ENCODE data around the gene KRTAP10-10.
"Not testable (repeated sequence)": the region's sequence is repeated elsewhere in the genome, so short reads cannot be mapped to it uniquely, and the experiment has no call there.

KRTAP10-10 gene

DNA sequence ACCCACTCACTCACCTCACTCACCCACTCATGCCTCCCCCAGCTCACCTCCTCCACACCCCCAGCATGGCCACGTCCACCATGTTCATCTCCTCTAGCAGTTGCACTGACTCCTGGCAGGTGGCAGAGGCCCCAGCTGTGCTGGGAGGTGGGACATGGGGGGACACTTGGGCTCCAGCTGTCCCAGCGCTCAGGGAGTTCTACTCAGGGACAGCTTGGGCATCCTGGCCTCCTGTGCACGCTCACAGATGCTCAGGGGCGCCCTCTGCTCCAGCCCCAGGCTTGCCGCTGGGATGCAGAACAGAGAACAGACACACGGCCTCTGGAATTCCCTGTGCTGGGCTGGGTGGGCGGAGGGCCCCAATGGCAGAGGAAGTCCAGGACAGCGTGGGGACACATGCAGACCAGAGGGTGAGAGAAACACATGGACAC, 20.1 kb upstream of the KRTAP10-10 start:
- Histone ChIP-seq H3K4me1 (ENCODE audit: control insufficient read depth, insufficient read depth, low read length) (no peaks in the 10 kb centered on the region), H3K9me3 (replicated peaks; ENCODE audit: low read length) (no peaks in the 10 kb centered on the region), H3K4me2 (ENCODE audit: low read length) (no peak overlapping the region), H3K9ac (ENCODE audit: low read depth, low read length) (no peak overlapping the region), H3K4me3 (ENCODE audit: low read length) (no peak overlapping the region), H3K36me3 (ENCODE audit: insufficient read depth, low read length) (no peaks in the 10 kb centered on the region), H3K27me3 (ENCODE audit: control insufficient read depth, insufficient read depth, low read length) (peaks cover 24% of the 10 kb centered on the region)

DNA sequence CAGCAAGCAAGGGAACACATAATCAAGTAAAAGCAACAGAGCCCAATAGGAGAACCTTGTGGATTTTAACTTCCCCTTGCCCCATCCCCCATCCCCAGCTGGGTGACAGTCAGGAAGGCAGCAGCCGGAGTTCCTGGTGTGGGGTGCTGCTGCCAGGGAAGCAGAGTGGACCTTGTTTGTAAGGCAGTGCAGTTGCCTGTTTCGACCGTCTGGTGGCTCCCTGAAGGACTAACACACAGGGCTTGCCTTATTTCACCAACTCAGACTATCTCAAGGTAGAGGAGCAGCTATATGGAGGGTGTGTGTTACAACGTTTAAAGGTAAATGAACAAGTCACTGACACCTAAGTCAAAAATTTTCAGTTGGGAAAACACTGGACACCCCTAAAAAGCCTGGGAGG, 18.7 kb upstream of the KRTAP10-10 start:
- Histone ChIP-seq H3K9me3 (replicated peaks; ENCODE audit: low read length) (peaks cover 6% of the 10 kb centered on the region), H3K36me3 (ENCODE audit: insufficient read depth, low read length) (no peaks in the 10 kb centered on the region), H3K4me1 (ENCODE audit: control insufficient read depth, insufficient read depth, low read length) (no peaks in the 10 kb centered on the region), H3K9ac (ENCODE audit: low read depth, low read length) (no peak overlapping the region), H3K4me3 (ENCODE audit: low read length) (no peak overlapping the region), H3K27me3 (ENCODE audit: control insufficient read depth, insufficient read depth, low read length) (peaks cover 24% of the 10 kb centered on the region), H3K4me2 (ENCODE audit: low read length) (no peak overlapping the region)

DNA sequence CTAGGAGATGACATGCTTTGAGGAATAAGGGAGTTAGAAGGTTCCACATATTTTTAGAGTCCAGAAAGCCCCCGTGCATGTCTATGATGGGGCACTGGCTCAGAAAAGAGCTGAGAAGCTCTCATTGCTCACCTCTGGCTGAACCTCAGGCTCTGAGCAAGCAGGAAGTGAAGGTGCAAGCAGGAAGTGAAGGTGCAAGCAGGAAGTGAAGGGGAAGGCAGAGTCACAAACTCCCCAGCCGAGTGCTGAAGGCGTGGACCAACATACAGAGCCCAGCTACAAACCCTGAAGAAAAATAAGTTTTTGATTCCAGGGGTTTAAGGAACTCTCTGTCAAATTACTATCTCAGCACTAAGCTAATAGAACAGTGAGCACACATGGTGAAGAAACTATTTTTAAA, 18.2 kb upstream of the KRTAP10-10 start:
- no peak overlapping the region for H3K4me3 ChIP-seq (ENCODE audit: low read length)
- no peaks in the 10 kb centered on the region for H3K36me3 ChIP-seq (ENCODE audit: insufficient read depth, low read length)
- no peaks in the 10 kb centered on the region for H3K4me1 ChIP-seq (ENCODE audit: control insufficient read depth, insufficient read depth, low read length)
- no peak overlapping the region for H3K4me2 ChIP-seq (ENCODE audit: low read length)
- peaks cover 6% of the 10 kb centered on the region for H3K9me3 ChIP-seq (replicated peaks; ENCODE audit: low read length)
- peaks cover 24% of the 10 kb centered on the region for H3K27me3 ChIP-seq (ENCODE audit: control insufficient read depth, insufficient read depth, low read length)
- no peak overlapping the region for H3K9ac ChIP-seq (ENCODE audit: low read depth, low read length)

DNA sequence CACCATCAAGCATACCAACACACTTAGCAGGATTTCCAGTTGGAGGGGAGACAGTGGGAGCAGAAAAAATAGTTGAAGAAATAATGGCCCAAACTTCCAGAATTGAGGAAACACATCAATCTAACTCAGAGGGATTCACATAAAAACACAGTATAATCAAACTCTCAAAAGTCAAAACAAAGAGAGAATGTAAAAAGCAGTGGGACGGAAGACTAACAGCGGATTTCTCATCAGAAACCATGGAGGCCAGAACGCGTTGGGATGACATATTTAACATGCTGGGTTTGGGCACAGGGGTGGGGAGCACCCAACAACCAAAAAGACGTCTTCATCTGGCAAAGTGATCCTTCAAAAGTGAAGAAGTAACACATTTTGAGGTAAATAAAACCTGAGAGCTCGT, 17.3 kb upstream of the KRTAP10-10 start:
- H3K27me3 ChIP-seq (ENCODE audit: control insufficient read depth, insufficient read depth, low read length) = peaks cover 24% of the 10 kb centered on the region
- H3K9me3 ChIP-seq (replicated peaks; ENCODE audit: low read length) = peaks cover 6% of the 10 kb centered on the region
- H3K4me2 ChIP-seq (ENCODE audit: low read length) = no peak overlapping the region
- no peaks in the 10 kb centered on the region for H3K36me3 ChIP-seq (ENCODE audit: insufficient read depth, low read length)
- no peak overlapping the region for H3K9ac ChIP-seq (ENCODE audit: low read depth, low read length)
- no peak overlapping the region for H3K4me3 ChIP-seq (ENCODE audit: low read length)
- H3K4me1 ChIP-seq (ENCODE audit: control insufficient read depth, insufficient read depth, low read length) = no peaks in the 10 kb centered on the region

DNA sequence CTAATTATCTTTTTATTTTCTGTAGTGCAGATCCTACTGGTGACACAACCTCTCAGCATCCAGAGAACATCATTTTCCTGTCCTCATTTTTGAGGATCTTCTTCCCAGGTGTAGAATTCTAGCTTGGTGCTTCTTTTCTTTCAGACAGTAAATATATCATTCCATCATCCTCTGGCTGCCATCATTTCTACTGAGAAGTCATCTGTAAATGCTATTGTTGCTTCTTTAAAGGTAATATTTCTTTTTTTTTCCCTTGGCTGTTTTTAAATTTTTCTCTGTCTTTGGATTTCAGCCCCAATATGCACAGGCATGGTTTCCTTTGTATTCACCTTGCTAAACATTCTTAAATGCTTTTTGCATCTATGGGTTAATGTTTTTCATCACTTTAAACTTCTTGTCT, 13.6 kb upstream of the KRTAP10-10 start:
- no peak overlapping the region for H3K4me3 ChIP-seq (ENCODE audit: low read length)
- no peak overlapping the region for H3K4me2 ChIP-seq (ENCODE audit: low read length)
- H3K36me3 ChIP-seq (ENCODE audit: insufficient read depth, low read length) = no peaks in the 10 kb centered on the region
- H3K27me3 ChIP-seq (ENCODE audit: control insufficient read depth, insufficient read depth, low read length) = peaks cover 13% of the 10 kb centered on the region
- H3K9ac ChIP-seq (ENCODE audit: low read depth, low read length) = no peak overlapping the region
- no peaks in the 10 kb centered on the region for H3K4me1 ChIP-seq (ENCODE audit: control insufficient read depth, insufficient read depth, low read length)
- peaks cover 6% of the 10 kb centered on the region for H3K9me3 ChIP-seq (replicated peaks; ENCODE audit: low read length)

DNA sequence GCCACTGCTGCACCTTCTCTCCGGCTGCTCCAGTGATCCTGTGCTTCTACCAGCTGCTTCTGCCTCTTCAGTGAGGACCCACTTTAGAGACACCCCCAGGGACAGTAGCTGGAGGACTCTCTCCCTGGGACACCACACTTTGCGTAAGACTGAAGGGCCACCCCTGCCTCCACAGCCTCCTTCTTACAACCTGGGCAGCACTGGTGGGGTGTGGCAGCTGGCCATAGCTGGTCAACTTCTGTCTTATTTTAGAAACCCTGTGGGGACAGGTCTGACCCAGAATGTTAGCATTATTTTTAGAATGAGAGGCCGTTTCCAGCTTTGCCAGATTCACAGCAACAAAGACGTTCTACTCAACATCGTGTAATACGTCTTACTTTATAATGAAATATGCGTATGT, 11.4 kb upstream of the KRTAP10-10 start:
- H3K9me3 ChIP-seq (replicated peaks; ENCODE audit: low read length) = peaks cover 6% of the 10 kb centered on the region
- peaks cover 18% of the 10 kb centered on the region for H3K27me3 ChIP-seq (ENCODE audit: control insufficient read depth, insufficient read depth, low read length)
- no peak overlapping the region for H3K4me3 ChIP-seq (ENCODE audit: low read length)
- no peaks in the 10 kb centered on the region for H3K4me1 ChIP-seq (ENCODE audit: control insufficient read depth, insufficient read depth, low read length)
- H3K9ac ChIP-seq (ENCODE audit: low read depth, low read length) = no peak overlapping the region
- H3K36me3 ChIP-seq (ENCODE audit: insufficient read depth, low read length) = no peaks in the 10 kb centered on the region
- no peak overlapping the region for H3K4me2 ChIP-seq (ENCODE audit: low read length)

DNA sequence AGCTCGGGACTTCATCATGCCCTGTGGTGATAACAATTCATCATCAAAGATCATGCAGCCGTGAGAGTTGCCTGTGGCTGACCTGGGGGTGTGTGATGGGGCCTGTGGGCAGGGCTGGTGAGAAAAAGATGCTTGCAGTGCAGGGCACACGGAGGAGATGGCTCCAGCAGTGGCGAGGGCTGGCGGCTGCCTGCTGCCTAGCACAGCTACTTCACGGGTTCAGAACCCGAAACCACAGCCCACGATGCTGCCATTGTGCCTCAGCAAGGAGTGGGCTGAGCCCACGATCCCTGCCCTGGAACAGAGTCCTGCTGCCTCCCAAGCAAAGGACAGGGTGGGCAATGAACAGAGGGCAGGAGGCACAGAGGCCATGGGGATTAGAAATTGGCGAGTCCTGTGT, 10.9 kb upstream of the KRTAP10-10 start:
- H3K36me3 ChIP-seq (ENCODE audit: insufficient read depth, low read length) = no peaks in the 10 kb centered on the region
- H3K9me3 ChIP-seq (replicated peaks; ENCODE audit: low read length) = peaks cover 6% of the 10 kb centered on the region
- no peak overlapping the region for H3K4me3 ChIP-seq (ENCODE audit: low read length)
- no peak overlapping the region for H3K4me2 ChIP-seq (ENCODE audit: low read length)
- H3K4me1 ChIP-seq (ENCODE audit: control insufficient read depth, insufficient read depth, low read length) = no peaks in the 10 kb centered on the region
- H3K27me3 ChIP-seq (ENCODE audit: control insufficient read depth, insufficient read depth, low read length) = peaks cover 18% of the 10 kb centered on the region
- no peak overlapping the region for H3K9ac ChIP-seq (ENCODE audit: low read depth, low read length)

DNA sequence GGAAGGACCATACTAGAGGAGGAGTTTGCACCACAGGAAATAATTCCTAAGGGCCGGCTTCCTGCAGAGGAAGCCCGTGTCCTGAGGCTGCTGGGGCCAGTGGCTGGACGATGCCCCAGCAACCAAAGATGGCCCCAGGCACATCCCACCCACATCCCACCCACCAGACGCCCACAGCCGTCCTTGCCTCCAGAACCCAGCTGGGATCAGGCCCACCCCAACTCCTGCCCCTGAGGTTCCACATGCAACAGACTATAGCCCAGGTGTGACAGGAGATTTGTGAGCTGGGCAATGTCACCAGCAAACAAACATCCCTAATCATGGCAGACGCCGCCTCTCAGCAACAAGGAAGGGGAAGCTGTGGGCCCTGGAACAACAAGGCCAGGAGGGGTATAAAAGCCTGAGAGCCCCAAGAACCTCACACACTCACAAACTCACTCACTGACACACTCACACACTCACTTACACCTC, 10.4 kb upstream of the KRTAP10-10 start, which contains the start of gene KRTAP10-9:
Gene KRTAP10-9 (plus strand): TSS at position 421 of the 471 bp plus-strand sequence. CDS start 79 bp downstream, outside the sequence.
- Histone ChIP-seq H3K36me3 (ENCODE audit: insufficient read depth, low read length) (no peaks in the 10 kb centered on the region), H3K27me3 (ENCODE audit: control insufficient read depth, insufficient read depth, low read length) (peaks cover 18% of the 10 kb centered on the region), H3K4me3 (ENCODE audit: low read length) (no peak within 1 kb of the TSS), H3K9me3 (replicated peaks; ENCODE audit: low read length) (peaks cover 8% of the 10 kb centered on the region), H3K9ac (ENCODE audit: low read depth, low read length) (no peak within 1 kb of the TSS), H3K4me2 (ENCODE audit: low read length) (no peak within 1 kb of the TSS), H3K4me1 (ENCODE audit: control insufficient read depth, insufficient read depth, low read length) (no peaks in the 10 kb centered on the region)

DNA sequence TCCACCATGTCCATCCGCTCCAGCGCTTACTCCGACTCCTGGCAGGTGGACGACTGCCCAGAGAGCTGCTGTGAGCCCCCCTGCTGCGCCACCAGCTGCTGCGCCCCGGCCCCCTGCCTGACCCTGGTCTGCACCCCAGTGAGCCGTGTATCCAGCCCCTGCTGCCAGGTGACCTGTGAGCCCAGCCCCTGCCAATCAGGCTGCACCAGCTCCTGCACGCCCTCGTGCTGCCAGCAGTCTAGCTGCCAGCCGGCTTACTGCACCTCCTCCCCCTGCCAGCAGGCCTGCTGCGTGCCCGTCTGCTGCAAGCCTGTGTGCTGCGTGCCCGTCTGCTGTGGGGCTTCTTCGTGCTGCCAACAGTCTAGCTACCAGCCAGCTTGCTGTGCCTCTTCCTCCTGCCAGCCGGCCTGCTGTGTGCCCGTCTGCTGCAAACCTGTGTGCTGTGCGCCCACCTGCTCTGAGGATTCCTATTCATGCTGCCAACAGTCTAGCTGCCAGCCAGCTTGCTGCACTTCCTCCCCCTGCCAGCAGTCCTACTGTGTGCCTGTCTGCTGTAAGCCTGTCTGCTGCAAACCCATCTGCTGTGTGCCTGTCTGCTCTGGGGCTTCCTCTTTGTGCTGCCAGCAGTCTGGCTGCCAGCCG, 9.9 kb upstream of the KRTAP10-10 start:
- peaks cover 18% of the 10 kb centered on the region for H3K27me3 ChIP-seq (ENCODE audit: control insufficient read depth, insufficient read depth, low read length)
- H3K36me3 ChIP-seq (ENCODE audit: insufficient read depth, low read length); H3K4me2 ChIP-seq (ENCODE audit: low read length); H3K4me3 ChIP-seq (ENCODE audit: low read length); H3K4me1 ChIP-seq (ENCODE audit: control insufficient read depth, insufficient read depth, low read length); H3K9ac ChIP-seq (ENCODE audit: low read depth, low read length): not testable (repeated sequence)
- H3K9me3 ChIP-seq (replicated peaks; ENCODE audit: low read length) = peaks cover 14% of the 10 kb centered on the region

DNA sequence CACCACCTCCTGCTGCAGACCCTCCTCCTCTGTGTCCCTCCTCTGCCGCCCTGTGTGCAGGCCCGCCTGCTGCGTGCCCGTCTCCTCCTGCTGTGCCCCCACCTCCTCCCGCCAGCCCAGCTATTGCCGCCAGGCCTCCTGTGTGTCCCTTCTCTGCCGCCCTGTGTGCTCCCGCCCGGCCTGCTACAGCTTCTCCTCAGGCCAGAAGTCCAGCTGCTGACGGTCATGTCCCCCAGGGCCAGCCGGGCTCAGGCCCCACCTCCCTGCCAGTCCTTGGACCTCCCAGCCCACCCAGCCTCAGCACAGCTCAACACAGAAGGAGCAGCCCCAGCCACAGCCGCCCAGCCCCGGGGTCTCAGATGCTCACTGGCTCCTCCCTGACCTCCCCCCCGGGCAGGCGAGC, 9.3 kb upstream of the KRTAP10-10 start:
- H3K9me3 ChIP-seq (replicated peaks; ENCODE audit: low read length); H3K4me2 ChIP-seq (ENCODE audit: low read length); H3K4me3 ChIP-seq (ENCODE audit: low read length); H3K36me3 ChIP-seq (ENCODE audit: insufficient read depth, low read length); H3K4me1 ChIP-seq (ENCODE audit: control insufficient read depth, insufficient read depth, low read length); H3K9ac ChIP-seq (ENCODE audit: low read depth, low read length): not testable (repeated sequence)
- H3K27me3 ChIP-seq (ENCODE audit: control insufficient read depth, insufficient read depth, low read length) = peaks cover 18% of the 10 kb centered on the region

DNA sequence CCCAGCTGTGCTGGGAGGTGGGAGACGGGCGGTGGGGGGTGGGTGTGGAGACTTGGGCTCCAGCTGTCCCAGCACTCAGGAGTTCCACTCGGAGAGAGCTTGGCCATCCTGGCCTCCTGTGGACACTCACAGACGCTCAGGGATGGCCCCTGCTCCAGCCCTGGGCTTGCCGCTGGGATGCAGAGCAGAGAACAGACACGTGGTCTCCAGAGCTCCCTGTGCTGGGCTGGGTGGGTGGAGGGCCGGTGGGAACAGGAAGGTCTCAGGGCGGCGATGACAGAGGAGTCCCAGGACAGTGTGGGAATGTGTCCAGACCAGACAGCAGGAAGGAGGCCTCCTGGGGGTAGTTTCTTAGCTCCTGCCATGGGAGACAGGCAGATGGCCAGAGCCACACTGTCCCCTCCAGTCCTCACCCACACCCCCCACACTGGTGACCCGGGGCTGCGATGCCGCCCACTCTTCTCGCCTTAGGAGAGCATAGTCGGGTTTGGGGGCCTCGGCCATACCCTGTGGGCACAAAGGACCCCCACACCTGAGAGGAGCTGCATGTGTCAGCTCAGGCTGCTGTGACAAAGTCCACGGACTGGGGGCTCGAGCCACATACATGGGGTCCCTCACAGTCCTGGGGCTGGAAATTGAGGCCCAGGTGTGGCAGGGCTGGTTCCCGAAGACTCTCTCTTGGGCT, 8.3 kb upstream of the KRTAP10-10 start:
- no peaks in the 10 kb centered on the region for H3K36me3 ChIP-seq (ENCODE audit: insufficient read depth, low read length)
- H3K4me3 ChIP-seq (ENCODE audit: low read length) = no peak overlapping the region
- peaks cover 18% of the 10 kb centered on the region for H3K27me3 ChIP-seq (ENCODE audit: control insufficient read depth, insufficient read depth, low read length)
- no peak overlapping the region for H3K4me2 ChIP-seq (ENCODE audit: low read length)
- peaks cover 8% of the 10 kb centered on the region for H3K9me3 ChIP-seq (replicated peaks; ENCODE audit: low read length)
- H3K9ac ChIP-seq (ENCODE audit: low read depth, low read length) = no peak overlapping the region
- no peaks in the 10 kb centered on the region for H3K4me1 ChIP-seq (ENCODE audit: control insufficient read depth, insufficient read depth, low read length)

DNA sequence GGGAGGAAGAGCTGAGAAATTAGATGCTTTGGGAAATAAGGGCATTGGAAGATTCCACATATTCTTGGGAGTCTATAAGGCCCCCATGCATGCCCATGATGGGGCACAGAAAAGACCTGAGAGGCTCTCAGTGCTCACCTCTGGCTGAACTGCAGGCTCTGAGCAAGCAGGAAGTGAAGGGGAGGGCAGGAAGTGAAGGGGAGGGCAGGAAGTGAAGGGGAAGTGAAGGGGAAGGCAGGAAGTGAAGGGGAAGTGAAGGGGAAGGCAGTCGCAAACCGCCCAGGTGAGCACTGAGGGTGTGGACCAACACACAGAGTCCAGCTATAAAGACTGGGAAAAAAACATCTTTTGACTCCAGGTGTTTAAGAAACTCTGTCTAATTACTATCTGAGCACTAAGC, 6.7 kb upstream of the KRTAP10-10 start:
- Histone ChIP-seq H3K4me3 (ENCODE audit: low read length) (no peak overlapping the region), H3K27me3 (ENCODE audit: control insufficient read depth, insufficient read depth, low read length) (peaks cover 25% of the 10 kb centered on the region), H3K9ac (ENCODE audit: low read depth, low read length) (no peak overlapping the region), H3K4me1 (ENCODE audit: control insufficient read depth, insufficient read depth, low read length) (no peaks in the 10 kb centered on the region), H3K36me3 (ENCODE audit: insufficient read depth, low read length) (no peaks in the 10 kb centered on the region), H3K9me3 (replicated peaks; ENCODE audit: low read length) (peaks cover 8% of the 10 kb centered on the region), H3K4me2 (ENCODE audit: low read length) (no peak overlapping the region)
